Renal pelvis (tissue), 12 donors: Measurements from ENCODE around the gene SLC35E4. TPM values are rescaled to one million over a fixed set of nuclear protein-coding genes. Genes with fewer than 3 reads are reported as not detected.
"Not testable (repeated sequence)": the region's sequence is repeated elsewhere in the genome, so short reads cannot be mapped to it uniquely, and the experiment has no call there.

Source experiments
- DNase-seq: peaks from one replicate; pipeline ENCODE4 v3.0.0-alpha.2; 2013
- long read RNA-seq, 16 experiments: transcript quantifications; one replicate each; lab custom pipeline, GENCODE V29; 2026
- polyA plus RNA-seq, 3 donors: library from polyadenylated mRNA; unstranded; fragments of 120-200 nt; gene quantifications; one replicate each; pipeline ENCODE4 v1.2.1, GENCODE V29; 2013; ENCODE audit not compliant: insufficient read length in 3 of 3

Gene SLC35E4, protein sequence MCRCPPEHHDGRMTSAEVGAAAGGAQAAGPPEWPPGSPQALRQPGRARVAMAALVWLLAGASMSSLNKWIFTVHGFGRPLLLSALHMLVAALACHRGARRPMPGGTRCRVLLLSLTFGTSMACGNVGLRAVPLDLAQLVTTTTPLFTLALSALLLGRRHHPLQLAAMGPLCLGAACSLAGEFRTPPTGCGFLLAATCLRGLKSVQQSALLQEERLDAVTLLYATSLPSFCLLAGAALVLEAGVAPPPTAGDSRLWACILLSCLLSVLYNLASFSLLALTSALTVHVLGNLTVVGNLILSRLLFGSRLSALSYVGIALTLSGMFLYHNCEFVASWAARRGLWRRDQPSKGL
- polyA plus RNA-seq: 1 to 10 TPM; 1.9 to 2.4 (median 1.9) TPM
- long read RNA-seq, donor 1, partial matches to known transcripts: 0 of 2 reads
- long read RNA-seq, donor 1, other reads (novel, unspliced or antisense): 0 of 2 reads
- long read RNA-seq, donor 2: 0 reads
- long read RNA-seq, donor 3, partial matches to known transcripts: 0 of 1 reads
- long read RNA-seq, donor 3, other reads (novel, unspliced or antisense): 0 of 1 reads
- long read RNA-seq, donor 4: 0 reads
- long read RNA-seq, donor 5: 0 reads
- long read RNA-seq, donor 6, partial matches to known transcripts: 0 of 2 reads
- long read RNA-seq, donor 6, other reads (novel, unspliced or antisense): 0 of 2 reads
- long read RNA-seq, donor 7, partial matches to known transcripts: 0 of 1 reads
- long read RNA-seq, donor 7, other reads (novel, unspliced or antisense): 0 of 1 reads
- long read RNA-seq, donor 8: 0 reads
- long read RNA-seq, donor 9, partial matches to known transcripts: 0 of 1 reads
- long read RNA-seq, donor 9, other reads (novel, unspliced or antisense): 0 of 1 reads
- long read RNA-seq, donor 10, partial matches to known transcripts: 11 of 13 reads
- long read RNA-seq, donor 10, other reads (novel, unspliced or antisense): 0 of 13 reads
- long read RNA-seq, donor 11: 0 reads
- long read RNA-seq, donor 12, partial matches to known transcripts: 0 of 2 reads
- long read RNA-seq, donor 12, other reads (novel, unspliced or antisense): 0 of 2 reads
- long read RNA-seq, donor 13, partial matches to known transcripts: 7 of 10 reads
- long read RNA-seq, donor 13, other reads (novel, unspliced or antisense): 0 of 10 reads
- long read RNA-seq, donor 14, partial matches to known transcripts: 0 of 4 reads
- long read RNA-seq, donor 14, other reads (novel, unspliced or antisense): 0 of 4 reads
- long read RNA-seq, donor 15, partial matches to known transcripts: 0 of 2 reads
- long read RNA-seq, donor 15, other reads (novel, unspliced or antisense): 0 of 2 reads
- long read RNA-seq, donor 16, partial matches to known transcripts: 0 of 2 reads
- long read RNA-seq, donor 16, other reads (novel, unspliced or antisense): 0 of 2 reads

DNA sequence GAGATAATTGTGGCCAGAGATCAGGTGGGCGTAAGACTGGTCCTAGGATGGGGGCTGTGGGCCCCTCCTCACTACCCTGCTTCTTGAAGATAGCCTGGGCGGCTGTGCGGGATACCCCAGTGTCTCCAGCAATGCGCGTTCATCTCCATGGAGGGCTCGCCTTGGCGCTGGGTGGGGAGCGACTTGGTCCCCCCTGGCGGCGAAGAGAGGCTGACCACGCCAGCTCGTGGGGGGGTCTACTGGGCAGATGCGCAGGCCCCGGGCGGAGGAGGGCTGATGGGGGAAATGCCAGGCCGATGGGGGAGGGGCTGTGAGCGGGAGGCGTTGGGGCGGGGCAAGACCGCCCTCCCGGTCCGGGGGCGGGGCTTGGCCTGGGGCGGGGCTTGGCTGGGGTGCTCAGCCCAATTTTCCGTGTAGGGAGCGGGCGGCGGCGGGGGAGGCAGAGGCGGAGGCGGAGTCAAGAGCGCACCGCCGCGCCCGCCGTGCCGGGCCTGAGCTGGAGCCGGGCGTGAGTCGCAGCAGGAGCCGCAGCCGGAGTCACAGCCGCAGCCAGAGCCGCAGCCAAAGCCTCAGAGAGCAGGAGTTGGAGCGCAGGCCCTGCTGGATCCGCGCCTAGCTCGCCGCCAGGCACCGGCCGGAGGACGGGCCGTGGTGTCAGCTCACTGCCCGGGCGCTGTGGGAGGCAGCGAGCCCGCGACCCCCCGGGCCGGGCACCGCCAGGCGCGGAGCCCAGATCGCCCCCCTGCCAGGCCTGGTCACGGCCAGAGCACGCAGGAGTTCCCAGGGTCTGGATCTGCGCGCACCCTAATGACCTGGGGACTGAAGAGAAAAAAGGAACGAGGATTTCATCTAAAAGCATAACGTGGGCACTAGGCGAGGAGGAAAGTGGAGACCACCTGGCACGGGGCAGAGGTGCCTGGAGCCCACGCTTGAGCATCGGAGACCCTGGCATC is at the start of gene SLC35E4:
TSS of gene SLC35E4 (plus strand) at position 509 of the 953 bp plus-strand sequence. CDS start 670 bp downstream, outside the sequence.
- peak; percentile 80 for DNase-seq

DNA sequence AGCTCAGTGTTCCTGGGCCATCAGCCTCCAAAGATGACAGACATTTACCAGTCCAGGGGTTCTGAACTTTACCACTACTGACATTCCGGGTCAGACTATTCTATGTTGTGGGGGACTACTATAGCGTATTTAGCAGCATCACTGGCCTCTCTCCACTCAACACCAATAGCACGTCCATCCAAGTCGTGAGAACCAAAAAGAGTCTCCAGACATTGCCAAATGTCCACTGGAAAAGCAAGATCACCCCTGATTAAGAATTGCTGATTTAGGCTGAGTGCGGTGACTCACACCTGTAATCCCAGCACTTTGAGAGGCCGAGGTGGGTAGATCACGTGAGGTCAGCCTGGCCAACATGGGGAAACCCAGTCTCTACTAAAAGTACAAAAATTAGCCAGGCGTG is 49.2 kb upstream of the SLC35E4 start:
- DNase-seq: no peak

DNA sequence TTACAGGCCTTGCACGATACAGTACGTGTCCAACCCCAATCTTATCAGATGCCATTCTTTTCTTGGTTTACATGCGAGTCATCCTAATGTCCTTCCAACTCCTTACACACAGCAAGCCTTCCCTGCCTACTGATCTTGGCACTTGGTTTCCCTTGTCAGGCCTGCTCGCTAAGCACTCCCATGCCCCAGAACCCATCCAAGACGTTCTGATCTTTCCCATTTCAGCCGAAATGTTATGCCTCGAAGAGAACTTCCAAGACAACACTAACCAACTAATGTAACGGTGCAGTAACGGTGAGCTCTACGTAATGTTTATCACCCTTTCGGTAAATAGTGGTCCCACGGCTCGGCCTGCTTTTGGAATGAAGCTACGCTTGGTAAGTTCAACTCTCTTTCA is 44.4 kb upstream of the SLC35E4 start:
- DNase-seq: no peak

DNA sequence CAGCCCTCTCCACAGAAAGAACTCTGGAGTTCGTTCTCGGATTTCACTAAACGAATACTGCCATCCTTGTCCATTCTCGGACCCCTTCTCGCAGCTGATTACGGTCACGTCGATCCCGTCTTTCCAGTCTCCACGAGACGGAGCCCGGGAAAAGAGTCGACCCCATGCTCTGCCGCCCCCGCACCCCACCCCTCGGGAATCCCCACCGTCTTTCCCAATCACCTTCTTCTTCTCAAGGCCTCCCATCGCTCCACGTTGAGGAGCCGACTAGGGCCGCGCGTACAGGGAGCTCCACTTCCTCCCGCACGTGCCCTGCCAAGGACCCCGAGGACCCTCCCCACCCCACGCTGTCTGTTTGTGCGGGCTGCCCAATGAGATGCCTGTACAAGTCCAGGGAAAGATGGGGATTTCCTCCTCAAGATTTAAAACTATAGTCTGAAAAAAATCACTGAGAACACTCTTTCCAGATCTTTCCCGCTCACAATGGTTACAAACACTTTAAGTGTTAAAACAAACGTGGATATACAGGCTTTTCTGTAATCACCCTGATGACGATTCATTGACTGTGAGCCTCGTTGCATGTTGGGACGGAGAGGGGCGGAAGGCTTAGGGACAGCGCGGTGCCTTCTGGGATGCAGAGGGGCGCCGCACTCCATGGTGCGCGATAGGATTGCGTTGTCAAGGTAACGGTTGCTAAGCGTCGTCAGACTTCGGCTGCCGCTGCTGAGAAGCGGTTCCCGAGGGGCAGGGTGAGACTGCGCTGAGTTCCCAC is 43.8 kb upstream of the SLC35E4 start, which contains the start of gene PES1:
TSS of gene PES1 (minus strand) at position 323 of the 772 bp plus-strand sequence. CDS start at position 246, 77 bp downstream.
- DNase-seq: peak; percentile 98

DNA sequence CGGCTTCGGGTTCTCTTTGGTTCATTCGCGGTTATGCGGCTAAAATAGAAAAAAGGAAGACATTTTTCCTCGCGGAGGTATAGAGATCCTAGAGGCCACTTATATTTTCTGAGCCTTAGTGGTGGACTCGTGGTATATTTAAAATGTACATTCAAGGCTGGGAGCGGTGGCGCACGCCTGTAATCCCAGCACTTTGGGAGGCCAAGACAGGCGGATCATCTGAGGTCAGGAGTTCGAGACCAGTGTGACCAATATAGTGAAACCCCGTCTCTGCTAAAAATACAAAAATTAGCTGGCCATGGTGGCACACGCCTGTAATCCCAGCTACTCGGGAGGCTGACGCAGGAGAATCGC is 43.2 kb upstream of the SLC35E4 start:
- DNase-seq: not testable (repeated sequence)

DNA sequence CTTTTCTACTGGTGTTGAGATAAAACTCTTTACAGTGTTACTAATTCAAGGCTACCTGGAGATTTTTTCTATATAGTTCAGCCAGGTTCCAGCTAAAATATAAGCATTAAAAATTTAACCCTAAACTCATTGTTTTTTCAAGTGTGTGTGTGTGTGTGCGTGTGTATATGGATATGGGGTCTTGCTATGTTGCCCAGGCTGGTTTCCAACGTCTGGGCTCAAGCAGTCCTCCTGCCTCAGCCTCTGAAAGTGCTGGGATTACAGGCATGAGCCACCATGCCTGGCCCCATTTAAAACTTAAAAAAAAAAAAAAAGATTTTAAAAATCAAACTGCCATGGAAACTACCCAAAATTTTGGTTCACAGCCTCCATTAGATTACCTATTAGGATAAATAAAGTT is 39.4 kb upstream of the SLC35E4 start:
- DNase-seq: no peak

DNA sequence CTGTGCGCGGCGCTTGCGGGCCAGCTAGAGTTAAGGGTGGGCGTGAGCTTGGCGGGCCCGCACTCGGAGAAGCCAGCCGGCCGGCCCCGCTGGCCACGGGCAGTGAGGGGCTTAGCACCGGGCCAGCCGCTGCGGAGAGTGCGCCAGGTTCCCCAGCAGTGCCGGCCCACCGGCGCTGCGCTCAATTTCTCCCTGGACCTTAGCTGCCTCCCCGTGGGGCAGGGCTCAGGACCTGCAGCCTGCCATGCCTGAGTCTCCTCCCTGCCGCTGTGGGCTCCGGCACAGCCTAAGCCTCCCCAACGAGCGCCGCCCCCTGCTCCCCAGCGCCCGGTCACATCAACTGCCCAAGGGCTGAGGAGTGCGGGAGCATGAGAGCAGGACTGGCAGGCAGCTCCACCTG is 38.7 kb upstream of the SLC35E4 start:
- no peak for DNase-seq

DNA sequence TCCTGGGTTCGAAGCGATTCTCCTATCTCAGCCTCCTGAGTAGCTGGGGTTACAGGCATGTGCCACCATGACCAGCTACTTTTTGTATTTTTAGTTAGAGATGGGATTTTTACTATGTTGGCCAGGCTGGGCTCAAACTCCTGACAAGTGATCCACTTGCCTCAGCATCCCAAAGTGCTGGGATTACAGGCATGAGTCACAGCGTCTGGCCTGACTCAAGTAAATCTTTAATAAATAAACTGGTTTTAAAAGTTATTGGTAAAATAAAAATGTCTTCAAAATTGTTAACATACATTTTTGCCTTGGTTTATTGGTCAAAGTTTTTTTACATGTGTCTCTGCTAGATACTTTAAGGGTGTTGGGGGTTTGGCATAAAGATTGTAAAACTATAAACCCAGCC is 36.6 kb upstream of the SLC35E4 start:
- DNase-seq: no peak

DNA sequence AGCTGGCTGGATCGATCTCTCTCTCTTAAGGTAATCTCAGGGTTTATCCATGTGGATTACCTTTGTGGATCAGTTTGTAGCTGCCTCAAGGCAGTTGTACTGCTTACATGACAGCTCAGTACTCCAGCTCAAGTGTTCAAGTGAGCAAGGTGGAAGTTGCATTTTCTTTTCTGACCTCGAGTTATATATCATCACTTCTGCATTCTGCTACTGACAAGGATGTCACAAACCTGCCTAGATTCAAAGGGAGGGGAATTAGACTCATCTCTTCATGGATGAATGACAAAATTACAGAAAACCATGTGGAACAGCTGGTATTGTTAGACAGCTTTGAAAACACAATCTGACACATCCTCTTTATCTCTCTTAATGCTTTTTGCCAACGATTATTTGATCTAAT is 34.7 kb upstream of the SLC35E4 start:
- no peak for DNase-seq

DNA sequence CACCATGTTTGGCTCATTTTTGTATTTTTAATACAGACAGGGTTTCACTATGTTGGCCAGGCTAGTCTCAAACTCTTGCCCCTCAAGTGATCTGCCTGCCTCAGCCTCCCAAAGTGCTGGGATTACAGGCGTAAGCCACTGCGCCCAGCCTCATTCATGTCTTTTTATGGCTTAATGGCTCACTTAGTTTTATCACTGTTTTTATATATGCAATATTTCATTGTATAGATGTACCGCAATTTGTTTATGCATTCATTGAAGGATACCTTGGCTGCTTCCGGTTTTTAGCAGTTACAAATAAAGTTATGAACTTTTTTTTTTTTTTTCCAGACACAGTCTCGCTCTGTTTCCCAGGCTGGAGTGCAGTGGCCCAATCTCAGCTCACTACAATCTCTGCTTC is 34.1 kb upstream of the SLC35E4 start:
- DNase-seq: no peak

DNA sequence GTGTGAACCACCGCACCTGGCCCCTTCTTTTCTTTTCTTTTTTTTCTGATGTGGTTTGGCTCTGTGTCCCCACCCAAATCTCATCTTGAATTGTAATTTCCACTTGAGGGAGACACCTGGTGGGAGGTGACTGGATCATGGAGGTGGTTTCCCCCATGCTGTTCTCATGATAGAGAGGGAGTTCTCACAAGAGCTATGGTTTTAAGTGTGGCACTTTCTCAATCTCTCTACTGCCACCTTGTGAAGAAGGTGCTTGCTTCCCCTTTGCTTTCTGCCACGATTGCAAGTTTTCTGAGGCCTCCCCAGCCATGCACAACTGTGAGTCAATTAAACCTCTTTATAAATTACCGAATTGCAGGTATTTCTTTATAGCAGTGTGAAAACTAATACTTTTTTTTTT is 33.5 kb upstream of the SLC35E4 start:
- peak; percentile 26 for DNase-seq

DNA sequence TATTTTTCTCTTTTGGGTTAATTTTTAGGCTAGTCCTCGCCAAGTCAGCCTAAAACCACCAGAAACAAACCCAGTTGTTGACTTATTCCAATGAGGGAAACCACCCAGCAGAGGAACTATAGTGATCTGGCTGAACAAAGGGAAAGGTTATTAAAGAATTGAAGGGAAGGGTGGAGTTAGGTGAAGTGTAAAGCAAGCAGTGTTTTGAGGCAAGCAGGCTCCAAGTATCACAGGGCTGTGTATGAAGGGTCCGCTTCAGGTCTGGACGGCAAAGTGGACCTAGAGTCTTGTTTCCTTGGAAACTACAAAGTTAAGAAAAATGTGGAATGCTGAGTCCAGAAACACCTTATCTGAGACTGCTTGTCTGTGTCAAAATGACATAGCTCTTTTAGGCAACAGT is 31.8 kb upstream of the SLC35E4 start:
- no peak for DNase-seq

DNA sequence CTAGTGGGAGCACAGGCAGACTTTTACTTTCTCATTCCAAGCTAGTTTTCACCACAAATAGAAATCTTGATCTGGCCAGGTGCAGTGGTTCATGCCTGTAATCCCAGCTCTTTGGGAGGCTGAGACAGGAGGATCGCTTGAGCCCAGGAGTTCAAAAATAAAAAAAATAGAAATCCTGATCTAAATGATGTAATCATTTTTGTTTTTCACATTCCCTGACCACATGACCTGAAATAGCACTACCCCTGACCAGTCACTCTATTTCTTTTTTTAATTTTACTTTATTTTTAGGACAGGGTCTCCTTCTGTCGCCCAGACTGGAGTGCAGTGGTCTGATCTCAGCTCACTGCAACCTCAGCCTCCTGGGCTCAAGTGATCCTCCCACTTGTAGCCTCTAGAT is 30.9 kb upstream of the SLC35E4 start:
- no peak for DNase-seq

DNA sequence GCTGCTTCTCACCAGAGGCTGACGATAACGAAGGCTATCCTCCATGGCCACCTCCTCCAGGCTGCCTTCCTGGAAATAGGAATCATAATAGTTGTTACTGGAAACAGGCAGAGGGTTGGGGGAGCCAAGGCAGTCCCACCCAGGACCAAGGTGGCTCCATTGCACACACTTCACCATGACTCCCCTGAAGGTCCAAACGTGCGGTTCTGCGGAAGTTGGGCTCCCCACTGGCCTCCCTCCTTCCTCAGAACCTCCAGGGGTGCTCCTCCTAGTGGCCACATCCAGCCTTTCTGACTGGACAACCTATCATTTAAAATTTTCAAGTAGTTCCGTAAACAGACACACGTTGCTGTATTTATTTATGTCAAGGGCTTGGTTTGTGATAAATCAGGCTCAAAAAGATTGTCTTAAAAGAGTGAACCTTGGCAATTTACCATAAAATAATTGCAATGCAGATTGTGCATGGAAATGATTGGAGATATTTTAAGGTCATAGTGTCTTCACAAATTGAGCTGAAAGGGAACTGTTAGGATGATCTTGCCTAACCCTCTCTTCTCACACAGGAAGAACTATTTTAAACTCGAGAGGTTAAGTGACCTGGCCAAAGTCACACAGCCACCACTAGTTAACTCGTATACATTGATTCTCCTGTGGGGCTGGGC is 30.0 kb upstream of the SLC35E4 start:
- DNase-seq: no peak

DNA sequence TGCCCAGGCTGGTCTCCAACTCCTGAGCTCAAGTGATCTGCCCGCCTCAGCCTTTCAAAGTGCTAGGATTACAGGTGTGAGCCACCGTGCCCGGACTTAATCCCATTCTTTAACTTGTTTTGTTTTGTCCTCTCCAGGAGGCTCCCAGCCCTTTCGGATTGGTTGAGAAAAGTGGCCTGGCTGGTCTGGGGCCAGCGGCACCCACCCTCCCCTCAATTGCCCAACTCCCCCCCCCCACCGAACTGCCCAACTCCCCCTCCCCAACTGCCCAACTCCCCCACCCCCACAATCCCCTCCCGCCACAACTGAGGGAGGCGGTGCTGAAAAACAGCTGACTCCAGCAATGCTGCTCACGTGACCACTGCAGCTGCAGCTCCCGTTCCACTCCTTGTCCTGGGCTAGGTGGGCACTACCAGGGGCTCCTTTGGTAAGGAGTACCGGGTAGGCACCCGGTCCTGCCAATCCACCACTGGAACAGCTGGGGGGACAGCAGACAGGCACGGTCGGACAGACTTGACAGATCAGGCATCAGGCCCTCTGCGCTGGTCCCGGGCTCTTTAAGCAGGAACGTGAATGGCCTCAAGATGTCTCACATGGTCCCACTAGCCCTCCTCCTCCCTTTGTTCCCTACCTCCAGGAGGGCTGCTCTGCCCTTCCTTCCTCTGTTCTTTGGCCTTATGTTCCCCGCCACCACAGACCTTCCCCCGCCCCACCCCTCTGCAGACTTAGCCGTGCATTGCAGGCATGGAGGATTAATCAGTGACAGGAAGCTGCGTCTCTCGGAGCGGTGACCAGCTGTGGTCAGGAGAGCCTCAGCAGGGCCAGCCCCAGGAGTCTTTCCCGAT is 28.9 kb upstream of the SLC35E4 start, which contains the start of gene TCN2:
TSS of gene TCN2 (plus strand) at position 720 of the 845 bp plus-strand sequence. CDS start 158 bp downstream, outside the sequence.
- peak; percentile 77 for DNase-seq

DNA sequence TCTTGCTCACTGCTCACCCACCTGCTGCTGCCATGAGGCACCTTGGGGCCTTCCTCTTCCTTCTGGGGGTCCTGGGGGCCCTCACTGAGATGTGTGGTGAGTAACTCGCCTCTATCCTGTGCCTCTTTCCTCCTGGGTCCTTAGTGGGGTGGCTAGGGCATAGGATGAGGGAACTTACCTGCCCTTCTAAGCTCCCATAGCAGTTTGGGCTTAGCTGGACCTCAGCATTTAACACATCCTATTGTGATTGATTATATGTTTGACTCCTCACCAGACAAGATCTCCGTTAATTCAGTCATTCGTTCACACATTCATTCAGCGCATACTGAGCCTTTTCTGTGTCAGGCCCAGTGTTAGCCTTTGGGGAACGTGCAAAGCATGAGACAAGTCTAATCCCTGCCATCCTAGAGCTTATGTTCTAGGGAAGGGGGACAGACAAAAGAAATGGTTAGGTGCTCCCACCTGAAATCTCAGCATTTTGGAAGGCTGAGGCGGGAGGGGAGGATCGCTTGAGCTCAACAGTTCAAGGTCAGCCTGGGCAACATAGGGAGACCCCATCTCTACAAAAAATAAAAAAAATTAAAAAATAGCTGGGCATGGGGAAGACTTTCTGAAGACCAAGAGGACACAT is 28.2 kb upstream of the SLC35E4 start:
- DNase-seq: no peak

DNA sequence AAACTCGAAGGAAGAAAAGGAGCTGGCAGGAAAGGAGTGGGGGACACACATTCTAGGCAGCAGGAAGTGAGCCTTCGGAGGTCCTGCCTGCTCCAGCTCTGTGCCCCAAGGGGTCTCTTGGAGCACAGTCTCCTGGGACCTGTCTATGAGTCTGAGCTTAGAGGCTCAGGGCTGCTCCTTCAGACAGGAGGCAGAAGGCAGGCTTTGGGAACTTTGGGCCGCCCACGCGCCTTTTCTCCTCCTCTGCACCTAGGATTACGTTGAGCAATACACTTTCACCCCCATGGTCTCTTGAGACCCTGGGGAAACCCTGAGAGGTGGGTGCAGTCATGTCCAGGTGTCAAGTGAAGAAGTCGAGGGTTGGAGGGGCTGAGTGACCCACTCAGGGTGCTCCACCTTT is 27.6 kb upstream of the SLC35E4 start:
- no peak for DNase-seq
